Non-pigmented ciliary epithelial cell (primary cell): ENCODE results near the gene CALN1.

Experiments
- DNase-seq: peaks from one replicate; pipeline ENCODE4 v3.0.0-alpha.2; 2010; ENCODE audit warnings: low read depth

Gene CALN1

DNA sequence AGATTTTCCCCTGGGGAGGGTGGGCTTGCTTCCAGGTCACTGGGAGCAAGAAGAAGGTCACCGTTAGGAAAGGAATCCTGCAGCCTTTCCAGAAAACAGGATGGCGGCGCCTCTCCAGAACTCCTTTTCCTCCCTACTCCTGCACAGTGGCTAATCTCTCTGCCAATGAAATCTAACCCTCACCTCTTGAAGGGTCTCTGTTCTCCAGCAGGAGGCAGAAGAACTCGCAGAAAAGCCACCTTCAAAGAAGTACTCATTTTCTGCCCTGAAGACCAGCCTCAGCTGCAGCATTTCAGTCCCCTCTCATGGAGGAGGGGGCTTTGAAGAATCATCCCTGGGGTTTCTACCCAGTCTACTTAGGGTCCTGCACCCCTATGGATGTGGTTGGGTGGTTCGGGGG is 626.9 kb downstream of the CALN1 start:
- no peak for DNase-seq

DNA sequence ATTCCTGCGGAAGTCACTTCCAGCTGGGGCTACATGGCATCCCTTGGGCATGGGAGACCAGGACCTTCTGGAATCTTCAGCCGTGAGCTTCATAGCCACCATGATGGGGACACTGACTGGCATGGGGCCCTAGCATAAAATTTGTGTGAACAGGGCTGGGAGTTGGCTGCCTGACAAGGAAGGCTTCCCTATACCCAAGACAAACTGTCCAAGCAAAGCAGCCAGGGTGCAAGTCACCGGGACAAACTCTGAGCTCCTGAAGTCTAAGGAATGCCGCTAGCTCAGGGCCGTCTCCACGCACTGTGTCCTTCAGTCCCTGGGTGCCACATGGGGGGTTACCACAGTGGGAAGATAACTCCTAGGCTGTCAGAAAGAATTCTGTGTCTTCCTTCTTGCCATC is 627.4 kb downstream of the CALN1 start:
- DNase-seq, result no peak

DNA sequence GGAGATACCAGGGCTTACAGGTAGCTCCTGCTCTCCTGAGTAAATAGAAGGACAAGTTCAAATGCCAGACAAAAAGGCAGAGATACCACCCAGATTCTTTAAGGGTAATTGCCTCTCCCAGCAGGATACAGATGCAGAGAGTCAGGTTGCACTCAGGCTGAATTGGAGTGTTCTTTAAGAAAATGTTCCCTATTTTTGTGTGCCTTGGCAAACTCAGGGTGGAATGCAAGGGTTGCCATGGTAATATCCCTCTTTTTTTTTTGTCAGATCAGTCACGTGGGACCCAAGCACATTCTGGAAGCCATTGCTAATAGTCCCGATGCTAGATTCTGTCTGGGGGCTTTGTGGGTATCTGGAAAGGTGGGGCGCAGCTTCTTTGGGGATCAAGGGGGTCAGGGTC is 628.0 kb downstream of the CALN1 start:
- DNase-seq, result no peak

DNA sequence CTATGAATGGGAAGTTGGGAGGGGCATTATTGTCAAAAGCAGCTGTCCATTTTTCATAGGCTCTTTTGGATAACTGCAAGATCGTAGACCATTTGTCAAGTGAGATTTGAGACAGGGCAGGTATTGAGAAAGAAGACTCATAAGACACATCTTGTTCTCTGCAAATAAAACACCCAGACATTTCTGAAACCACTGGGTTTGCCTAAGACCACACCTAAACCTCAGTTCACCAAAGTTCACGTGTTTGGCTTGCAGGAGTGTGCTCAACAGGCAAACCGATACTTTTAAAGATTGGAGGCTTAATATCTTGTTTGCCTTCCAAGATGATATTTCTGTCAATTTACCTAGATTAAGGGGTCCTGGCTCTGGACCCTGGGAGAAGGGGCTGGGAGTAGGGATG is 628.4 kb downstream of the CALN1 start:
- DNase-seq, result no peak

DNA sequence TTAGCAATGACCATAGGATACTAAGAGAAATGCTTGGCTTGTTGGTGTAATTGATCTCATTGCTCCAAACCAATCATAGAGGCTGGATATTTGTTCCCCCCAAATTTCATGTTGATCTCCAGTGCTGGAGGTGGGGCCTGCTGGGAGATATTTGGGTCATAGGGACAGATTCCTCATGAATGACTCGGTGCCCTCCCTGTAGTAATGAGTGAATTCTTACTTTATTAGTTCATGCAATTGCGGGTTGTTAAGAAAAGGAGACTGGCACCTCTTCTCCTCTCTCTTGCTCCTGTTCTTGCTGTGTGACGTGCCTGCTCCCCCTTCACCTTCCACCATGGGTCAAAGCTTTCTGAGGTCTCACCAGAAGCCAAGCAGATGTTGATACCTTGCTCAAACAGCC is 630.1 kb downstream of the CALN1 start:
- no peak for DNase-seq

DNA sequence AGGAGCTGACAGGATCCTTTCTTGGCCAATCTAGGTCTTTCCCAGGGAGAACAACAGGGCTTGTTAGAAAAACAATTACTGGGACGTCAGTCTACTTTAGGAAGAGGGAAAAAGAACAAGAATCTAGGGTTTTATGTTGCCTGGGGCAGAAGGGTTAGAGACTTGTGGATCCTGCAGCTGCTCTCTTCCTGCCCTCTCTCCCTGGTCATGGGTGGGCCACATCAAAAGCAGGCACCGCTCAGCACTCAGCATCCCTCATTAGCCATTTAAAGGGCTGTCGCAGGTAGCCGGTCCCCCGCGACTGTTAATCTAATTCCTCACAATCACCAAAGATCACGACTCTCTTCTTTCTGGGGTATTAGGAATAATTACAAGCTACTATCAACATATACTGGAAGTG is 631.9 kb downstream of the CALN1 start:
- no peak for DNase-seq

DNA sequence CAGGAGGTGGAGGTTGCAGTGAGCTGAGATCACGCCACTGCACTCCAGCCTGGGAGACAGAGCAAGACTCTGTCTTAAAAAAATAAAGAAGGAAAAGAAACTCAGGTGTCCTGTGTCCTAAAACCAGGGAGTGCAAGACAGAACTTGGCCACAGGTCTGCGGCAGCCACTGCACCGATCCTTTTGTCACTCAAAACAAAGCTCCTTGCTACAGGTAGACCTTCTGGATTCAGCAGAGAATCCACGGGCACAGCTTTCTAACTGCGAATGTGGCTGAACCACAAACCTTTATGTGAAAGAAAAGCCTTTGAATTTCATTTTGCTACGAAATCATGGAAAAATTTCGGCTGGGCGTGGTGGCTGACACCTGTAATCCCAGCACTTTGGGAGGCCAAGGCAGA is 634.9 kb downstream of the CALN1 start:
- no peak for DNase-seq

DNA sequence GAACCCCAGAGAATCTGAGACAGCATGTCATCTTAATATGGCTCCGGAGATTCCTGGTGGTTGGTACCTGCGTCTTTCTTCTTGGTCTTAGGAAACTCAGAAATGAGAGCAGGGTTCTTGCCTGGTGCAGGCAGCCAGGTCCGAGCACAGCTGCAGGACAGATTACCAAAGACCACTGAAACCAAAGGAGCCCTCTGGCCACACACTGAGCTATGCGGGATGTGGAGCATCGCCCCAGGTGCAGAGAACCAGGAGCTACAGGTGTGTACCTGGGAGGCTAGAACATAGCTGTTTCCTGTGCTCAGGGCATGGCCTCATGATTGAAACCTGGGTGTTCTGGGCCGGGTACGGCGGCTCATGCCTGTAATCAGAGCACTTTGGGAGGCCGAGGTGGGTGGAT is 635.4 kb downstream of the CALN1 start:
- DNase-seq, result no peak

DNA sequence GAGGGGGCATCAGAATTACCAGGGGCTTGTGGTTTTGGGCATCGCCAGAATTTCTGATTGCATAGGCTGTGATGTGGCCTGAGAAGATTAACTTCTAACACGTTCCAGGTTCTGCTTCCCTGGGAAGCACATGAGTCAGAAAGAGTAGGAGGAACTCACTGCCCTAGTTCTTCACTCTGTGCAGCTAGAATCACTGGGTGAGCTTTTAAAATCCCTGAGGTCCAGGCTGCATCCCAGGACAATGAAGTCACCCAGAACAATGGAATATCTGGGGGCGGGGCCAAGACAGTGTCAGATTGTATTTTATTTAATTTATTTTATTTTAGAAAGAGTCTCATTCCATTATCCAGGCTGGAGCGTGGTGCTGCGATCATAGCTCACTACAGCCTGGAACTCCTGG is 636.5 kb downstream of the CALN1 start:
- no peak for DNase-seq

DNA sequence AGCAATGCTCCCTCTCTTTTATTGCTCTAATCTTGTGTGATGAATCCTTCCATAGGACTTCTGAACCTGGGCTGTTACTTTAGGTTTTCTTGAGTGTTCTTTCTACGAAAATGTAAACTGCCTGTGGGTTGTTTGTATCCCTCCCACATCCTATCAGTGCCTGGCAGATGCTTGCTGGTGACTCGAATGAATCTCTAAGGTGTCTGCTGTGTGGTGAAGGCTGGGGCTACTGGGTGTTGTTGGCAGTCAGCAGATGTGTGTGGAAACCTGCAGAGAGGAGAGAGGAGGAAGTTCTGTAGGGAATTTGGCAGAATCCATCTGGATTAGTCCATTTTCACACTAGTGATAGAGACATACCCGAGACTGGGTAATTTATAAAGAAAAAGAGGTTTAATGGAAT is 639.4 kb downstream of the CALN1 start:
- DNase-seq, result no peak

DNA sequence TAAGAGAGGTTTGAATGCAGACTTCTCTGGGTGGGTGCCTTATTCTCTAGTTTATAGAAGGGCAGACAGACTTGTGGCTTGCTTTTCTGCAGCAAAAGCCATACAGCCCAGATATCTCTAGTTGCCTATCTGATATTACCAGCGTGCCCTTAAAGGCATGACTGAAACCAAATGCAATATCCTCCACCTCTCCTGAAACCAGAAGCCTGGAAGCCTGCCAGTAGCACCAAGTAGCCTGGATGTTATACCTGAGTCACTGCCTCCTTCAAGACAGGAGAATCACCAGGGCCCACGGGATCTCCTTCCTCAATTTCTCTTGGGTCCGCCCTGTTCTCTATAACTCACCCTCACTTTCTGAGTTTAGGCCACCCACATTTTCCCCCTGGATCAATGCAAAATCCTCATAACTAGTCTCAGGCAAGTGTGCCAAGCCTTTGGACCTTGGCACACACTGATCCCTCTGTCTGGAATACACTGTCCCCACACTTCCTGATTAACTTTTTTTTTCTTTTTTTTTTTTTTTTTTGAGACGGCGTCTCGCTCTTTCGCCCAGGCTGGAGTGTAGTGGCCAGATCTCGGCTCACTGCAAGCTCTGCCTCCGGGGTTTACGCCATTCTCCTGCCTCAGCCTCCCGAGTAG is 641.8 kb downstream of the CALN1 start:
- no peak for DNase-seq

DNA sequence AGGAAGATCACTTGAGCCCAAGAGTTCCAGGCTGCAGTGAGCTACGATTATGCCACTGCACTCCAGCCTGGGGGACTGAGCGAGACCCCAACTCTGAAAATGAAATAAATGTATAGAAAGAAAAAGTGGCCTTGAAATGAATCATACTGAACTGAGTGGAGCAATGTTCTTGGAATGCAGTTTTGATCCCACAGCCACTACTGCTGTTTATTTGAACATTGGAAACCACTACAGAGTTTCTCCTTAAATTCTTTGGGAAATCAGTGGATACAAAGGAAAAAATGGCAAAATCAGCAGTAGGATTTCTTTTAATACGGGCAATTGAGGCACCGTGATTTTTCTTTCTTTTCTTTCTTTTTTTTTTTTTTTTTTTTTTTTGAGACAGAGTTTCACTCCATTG is 642.8 kb downstream of the CALN1 start:
- no peak for DNase-seq

DNA sequence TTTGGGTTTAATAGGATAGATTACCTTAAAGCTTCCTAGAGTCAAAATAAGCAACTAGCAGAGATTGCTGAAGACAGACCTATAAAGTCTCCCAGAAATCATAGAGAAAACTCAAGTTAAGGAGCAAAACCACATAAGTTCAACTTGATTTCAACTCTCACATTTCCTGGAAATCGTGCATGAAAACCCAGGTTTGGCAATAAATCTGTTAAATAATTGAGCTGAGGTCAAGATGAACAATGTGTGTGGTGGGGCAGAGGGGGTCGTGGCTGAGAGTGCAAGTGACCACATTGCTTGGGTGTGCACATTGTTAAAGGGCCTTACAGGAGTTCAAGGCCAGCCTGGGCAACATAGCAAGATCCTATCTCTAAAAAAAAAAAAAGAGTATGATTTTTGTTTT is 643.7 kb downstream of the CALN1 start:
- no peak for DNase-seq

DNA sequence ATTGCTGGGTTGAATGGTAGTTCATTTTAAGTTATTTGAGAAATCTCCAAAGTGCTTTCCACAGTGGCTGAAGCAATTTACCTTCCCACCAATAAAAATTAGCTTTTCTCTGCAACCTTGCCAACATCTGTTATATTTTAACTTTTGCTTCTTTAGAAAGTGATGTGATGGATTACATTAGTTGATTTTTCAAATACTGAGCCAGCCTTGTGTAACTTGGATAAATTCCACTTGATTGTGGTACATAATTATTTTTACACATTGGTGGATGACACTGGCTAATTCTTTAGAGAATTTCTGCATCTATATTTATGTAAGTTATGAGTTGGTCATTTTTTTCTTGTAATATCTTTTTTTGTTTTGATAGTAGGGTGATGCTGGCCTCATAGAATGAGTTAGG is 646.1 kb downstream of the CALN1 start:
- DNase-seq, result no peak

DNA sequence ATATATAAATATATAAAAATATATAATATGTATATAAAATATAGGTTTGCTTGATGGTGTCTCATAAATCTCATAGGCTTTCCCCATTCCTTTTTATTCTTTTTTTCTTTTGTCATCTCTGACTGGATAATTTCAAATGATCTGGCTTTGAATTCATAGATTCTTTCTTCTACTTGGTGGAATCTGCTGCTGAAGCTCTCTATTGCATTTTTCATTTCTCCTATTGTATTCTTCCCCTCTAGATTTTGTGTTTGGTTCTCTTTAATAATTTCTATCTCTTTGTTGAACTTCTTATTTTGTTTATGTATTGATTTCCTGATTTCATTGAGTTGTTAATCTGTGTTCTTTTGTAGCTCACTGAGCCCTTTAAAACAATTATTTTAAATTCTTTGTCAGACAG is 650.8 kb downstream of the CALN1 start:
- no peak for DNase-seq

DNA sequence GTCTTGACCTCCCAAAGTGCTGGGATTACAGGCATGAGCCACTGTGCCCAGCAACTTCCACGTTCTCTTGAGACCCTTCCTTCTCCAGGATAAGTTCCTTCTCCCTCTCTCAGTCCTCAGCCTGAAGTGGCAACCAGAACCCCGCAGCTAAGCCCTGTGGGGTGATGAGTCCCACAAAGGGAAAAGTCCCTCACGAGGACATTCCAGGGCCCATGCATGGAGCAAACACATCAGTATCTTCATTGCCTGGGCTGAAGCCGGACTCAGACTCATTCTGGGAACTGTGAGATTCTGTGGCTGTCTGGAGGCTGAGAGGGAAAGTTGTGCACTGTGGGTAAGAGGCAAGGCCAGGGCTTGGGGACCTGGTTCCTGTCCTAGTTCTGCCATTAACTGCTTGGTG is 657.3 kb downstream of the CALN1 start:
- no peak for DNase-seq

DNA sequence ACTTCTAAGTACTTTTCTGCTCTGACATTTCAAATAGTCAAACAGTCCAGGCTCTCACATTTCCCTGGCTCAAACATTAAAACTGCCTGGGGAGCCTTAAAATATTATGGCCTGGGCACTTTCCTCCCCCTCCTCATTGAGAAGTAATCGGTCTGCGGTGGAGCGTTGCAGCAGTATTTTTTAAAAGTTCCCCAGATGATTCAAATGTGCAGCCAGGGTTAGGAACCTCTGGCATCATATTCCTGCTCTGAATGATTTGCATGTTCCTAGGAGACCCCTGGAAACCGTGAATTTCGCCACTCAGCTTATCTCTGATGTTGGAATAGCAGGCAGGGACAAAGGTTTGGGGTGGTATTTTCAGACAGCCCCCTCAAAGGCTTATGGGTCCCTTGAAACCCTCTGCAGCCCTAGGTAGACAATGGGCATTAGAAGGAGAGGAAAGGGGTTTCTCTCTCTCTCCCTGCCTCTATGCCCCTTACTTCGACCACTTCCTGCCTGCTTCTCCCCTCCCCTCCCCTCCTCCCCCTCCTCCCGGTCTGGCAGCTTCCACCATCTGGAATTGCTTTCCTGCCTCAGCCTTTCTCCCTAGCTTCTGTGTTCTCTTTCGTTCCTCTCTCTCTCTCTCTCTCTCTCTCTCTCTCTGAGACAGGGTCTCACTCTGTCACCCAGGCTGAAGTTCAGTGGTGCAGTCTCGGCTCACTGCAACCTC is 658.0 kb downstream of the CALN1 start:
- no peak for DNase-seq

DNA sequence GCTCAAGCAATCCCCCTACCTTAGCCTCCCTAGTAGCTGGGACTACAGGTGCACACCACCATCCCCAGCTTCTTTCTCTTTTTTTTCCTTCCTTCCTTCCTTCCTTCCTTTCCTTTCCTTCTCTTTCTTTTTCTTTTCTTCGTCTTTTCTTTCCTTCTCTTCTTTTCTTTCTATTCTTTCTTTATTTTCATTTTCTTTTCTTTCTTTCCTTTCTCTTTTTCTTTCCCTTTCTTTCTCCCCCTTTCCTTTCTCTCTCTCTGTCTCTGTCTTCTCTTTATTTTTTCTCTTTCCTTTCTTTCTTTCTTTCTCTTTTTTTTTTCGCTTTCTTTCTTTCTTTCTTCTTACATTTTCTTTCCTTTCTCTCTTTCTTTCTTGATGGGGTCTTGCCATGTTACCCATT is 658.9 kb downstream of the CALN1 start:
- no peak for DNase-seq

DNA sequence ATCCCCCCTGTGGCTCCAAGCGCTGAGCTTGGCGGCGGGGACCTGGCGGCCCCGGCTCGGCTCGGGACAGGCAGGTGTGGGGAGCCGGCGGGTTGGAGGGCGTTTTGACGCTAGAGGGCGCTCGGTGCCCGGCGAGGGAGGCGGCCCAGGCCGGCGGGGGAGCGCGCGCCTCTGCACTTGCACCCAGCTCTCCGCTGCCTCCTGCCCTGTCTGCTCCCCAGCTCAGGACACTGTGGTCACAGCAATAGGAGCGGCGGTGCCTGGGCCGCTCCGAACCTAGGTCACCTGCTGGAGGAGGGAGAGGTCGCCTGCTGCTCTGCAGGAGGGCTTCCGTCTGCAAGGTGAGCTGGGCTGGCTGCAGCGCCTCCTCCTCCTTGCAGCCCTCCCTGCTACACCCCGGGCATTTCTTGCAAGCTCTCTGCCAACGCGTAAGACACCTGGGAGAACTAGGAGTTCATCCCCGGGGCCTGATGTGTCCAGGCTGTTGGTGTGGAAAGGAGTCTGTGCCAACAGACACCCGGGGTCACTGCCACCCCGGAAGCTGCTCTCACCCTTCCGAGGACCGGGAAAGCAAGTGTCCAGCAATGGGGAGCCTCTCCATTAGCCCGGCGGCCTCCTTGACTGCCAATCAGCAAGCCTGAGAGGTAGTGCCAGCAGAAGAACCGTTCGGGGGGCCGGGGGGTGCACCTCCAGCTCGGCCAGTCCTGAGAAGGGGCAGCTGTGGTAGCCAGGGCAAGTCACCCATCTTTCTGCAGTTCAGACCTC is 659.8 kb downstream of the CALN1 start:
- no peak for DNase-seq

DNA sequence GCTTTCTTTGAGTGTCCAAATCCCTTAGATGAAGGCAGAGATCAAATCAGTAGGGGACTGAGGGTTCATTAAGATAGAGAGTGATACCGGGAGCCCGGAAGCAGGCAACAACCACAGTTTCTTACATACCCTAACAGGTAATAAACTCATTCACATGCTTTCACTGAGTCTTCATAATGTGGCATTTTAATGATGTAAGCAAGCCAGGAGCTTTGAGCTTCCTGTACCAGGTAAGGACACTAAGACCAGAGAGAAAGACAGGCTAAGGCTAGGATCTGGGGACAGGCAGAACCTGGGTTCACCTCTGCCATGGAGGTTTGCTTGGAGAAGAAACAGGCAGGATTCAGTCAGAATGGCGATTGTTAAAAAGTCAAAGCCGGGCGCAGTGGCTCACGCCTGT is 661.8 kb downstream of the CALN1 start:
- no peak for DNase-seq

DNA sequence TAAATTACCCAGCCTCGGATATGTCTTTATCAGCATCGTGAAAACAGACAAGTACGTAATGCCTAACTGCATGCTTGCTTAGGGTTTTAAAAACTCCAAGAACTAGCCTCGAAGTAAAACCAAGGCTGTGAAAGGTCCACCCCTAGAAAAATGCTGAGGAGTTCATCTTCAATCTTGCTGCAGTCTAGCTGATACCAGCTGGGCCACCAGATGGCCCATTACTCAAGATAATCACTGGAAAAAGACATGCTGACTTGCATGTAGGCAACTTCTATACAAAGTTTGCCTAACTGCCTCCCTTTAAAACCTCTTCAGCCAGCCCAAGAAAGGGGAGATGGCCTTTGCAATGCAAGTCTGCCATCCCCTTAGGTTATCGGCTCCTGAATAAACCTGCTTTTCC is 666.1 kb downstream of the CALN1 start:
- no peak for DNase-seq

DNA sequence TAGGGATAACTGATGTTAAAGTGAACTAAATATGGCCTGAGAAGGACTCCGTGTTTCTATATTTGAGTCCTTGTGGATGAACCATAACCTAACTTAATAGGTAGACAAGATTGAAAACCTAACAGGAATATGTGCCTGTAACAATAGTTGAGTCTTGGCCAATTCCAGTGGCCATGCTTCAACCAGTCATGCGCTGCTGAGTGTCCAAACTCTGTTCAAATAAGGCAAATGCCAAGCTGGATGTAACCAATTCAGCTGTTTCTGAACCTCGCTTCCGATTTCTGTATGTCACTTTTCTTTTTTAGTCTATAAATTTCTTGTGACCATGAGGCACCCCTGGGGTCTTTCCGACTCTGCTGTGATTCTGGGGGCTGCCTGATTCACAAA is 672.0 kb downstream of the CALN1 start:
- no peak for DNase-seq

DNA sequence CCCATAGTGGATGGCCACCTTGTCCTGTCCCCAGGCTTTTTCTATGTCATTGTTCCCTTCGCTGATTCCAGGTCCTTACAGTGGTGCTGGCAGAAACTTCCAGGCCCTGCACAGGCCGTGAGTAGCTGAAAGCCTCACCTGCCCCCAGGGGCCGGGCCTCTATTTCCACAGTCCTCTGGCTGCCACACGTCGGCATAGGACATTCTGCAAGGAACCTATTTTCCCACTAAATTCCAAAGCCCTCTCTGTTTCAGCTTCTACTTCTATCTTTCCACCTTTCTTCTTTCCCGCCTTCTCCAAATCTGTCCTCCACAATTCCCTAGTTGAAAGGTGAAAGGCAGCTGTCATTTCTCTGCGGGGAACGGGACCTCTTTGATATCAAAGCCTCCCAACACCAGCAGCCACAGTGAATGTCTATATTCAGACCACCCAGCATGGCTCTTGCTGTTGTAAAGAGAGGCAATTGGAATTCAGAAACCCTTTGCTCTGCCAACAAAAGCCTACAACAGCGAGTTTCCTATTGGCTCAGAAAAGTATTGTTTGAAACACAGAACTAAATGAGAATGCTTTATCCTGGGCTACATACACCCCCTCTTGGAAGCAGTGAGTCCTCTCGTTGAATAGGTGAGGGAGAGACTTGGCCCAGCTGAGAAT is 672.5 kb downstream of the CALN1 start:
- no peak for DNase-seq
